HPDE6-E6E7 (cell line): Measurements from ENCODE around the gene ABLIM2.
A peak's percentile ranks its signal among the peaks of the same experiment; 100 is the strongest.

Source experiments
- DNase-seq: peaks from one replicate; pipeline ENCODE4 v3.0.0; 2011; ENCODE audit warnings: missing footprints; ENCODE audit errors: extremely low spot score

Gene ABLIM2

GRCh38 chr4:8121292-8122015 is 37.2 kb downstream of the ABLIM2 start:
- no peak for DNase-seq

GRCh38 chr4:8120501-8120900 is 38.1 kb downstream of the ABLIM2 start:
- DNase-seq, result no peak

- DNase-seq, result no peak
These were observed 38.7 kb downstream of the ABLIM2 start for GRCh38 chr4:8119877-8120276.

GRCh38 chr4:8118531-8118930 is 40.1 kb downstream of the ABLIM2 start:
- DNase-seq, result no peak

- no peak for DNase-seq
These were observed 40.6 kb downstream of the ABLIM2 start for GRCh38 chr4:8118035-8118434.

- DNase-seq, result peak; percentile 11
These were observed 41.3 kb downstream of the ABLIM2 start for GRCh38 chr4:8117278-8117682.

- DNase-seq, result no peak
These were observed 42.7 kb downstream of the ABLIM2 start for GRCh38 chr4:8115916-8116315.

- DNase-seq, result no peak
These were observed 43.5 kb downstream of the ABLIM2 start for GRCh38 chr4:8115203-8115520.

GRCh38 chr4:8114456-8115202 is 44.0 kb downstream of the ABLIM2 start:
- no peak for DNase-seq

GRCh38 chr4:8113611-8114377 is 44.8 kb downstream of the ABLIM2 start:
- DNase-seq, result no peak

- no peak for DNase-seq
These were observed 45.9 kb downstream of the ABLIM2 start for GRCh38 chr4:8112672-8113071.

GRCh38 chr4:8112036-8112576 is 46.5 kb downstream of the ABLIM2 start:
- DNase-seq, result no peak

- DNase-seq, result peak; percentile 39
These were observed 48.3 kb downstream of the ABLIM2 start for GRCh38 chr4:8110071-8110986.

- no peak for DNase-seq
These were observed 49.1 kb downstream of the ABLIM2 start for GRCh38 chr4:8109406-8110065.

- DNase-seq, result no peak
These were observed 49.6 kb downstream of the ABLIM2 start for GRCh38 chr4:8108991-8109390.

GRCh38 chr4:8108261-8108660 is 50.4 kb downstream of the ABLIM2 start:
- no peak for DNase-seq

GRCh38 chr4:8107146-8107657 is 51.4 kb downstream of the ABLIM2 start:
- DNase-seq, result no peak

- no peak for DNase-seq
These were observed 52.1 kb downstream of the ABLIM2 start for GRCh38 chr4:8106451-8107025.

- no peak for DNase-seq
These were observed 53.1 kb downstream of the ABLIM2 start for GRCh38 chr4:8105306-8106100.
